A673 (cell line): Measurements from ENCODE around the gene KLHL13. TPM values are rescaled to one million over a fixed set of nuclear protein-coding genes. Genes with fewer than 3 reads are reported as not detected.
"Not testable (repeated sequence)": the region's sequence is repeated elsewhere in the genome, so short reads cannot be mapped to it uniquely, and the experiment has no call there.

Experiments
- BruUV-seq: library from RNA; stranded (reverse); fragments of 400-500 nt; replicated peaks from 2 replicates; lab custom pipeline; 2021; lab: Mats Ljungman, UMichigan
- CTCF ChIA-PET: fragments of 300-600 bp; sonication (Branson Sonifier 250); formaldehyde crosslinking; loops from one replicate; lab custom pipeline; 2022; ENCODE audit warnings: antibody characterized with exemption; lab: Charles Lee
- POLR2A ChIA-PET: fragments of 300-600 bp; sonication (Branson Sonifier 250); formaldehyde crosslinking; loops from one replicate; lab custom pipeline; 2022; ENCODE audit warnings: antibody characterized with exemption; ENCODE audit not compliant: low non-redundant PET; lab: Charles Lee
- DNase-seq: peaks from one replicate; pipeline ENCODE4 v3.0.0-alpha.2; 2015; ENCODE audit warnings: low spot score
- H3K27ac ChIP-seq: fragments of 200-600 bp; sonication (generic); 2 replicates; pipeline ENCODE4 v1.5.1; 2016; ENCODE audit warnings: mixed run types, low read depth, mild to moderate bottlenecking, mixed read lengths, antibody characterized with exemption, low read length; ENCODE audit not compliant: poor library complexity, severe bottlenecking
- H3K27me3 ChIP-seq: fragments of 200-600 bp; sonication (generic); replicated peaks from 2 replicates; pipeline ENCODE4 v1.6.1; 2017; ENCODE audit warnings: mixed run types, low read depth, mild to moderate bottlenecking, mixed read lengths, antibody characterized with exemption, low read length; ENCODE audit not compliant: insufficient read depth, poor library complexity
- H3K36me3 ChIP-seq: fragments of 200-600 bp; sonication (generic); 2 replicates; pipeline ENCODE4 v1.6.1; 2016; ENCODE audit warnings: mixed run types, mild to moderate bottlenecking, mixed read lengths, antibody characterized with exemption, low read length; ENCODE audit not compliant: insufficient read depth, poor library complexity, severe bottlenecking
- H3K4me1 ChIP-seq: fragments of 200-600 bp; sonication (generic); 2 replicates; pipeline ENCODE4 v1.6.1; 2017; ENCODE audit warnings: mixed run types, mild to moderate bottlenecking, mixed read lengths, antibody characterized with exemption, low read length; ENCODE audit not compliant: insufficient read depth, poor library complexity, severe bottlenecking
- H3K4me3 ChIP-seq: fragments of 200-600 bp; sonication (generic); 2 replicates; pipeline ENCODE4 v1.5.1; 2016; ENCODE audit warnings: low read depth, mixed run types, mild to moderate bottlenecking, mixed read lengths, low read length; ENCODE audit not compliant: poor library complexity, severe bottlenecking
- H3K9me3 ChIP-seq: fragments of 200-600 bp; sonication (generic); 2 replicates; pipeline ENCODE4 v1.6.1; 2016; ENCODE audit warnings: mixed run types, low read depth, mild to moderate bottlenecking, mixed read lengths, antibody characterized with exemption, low read length; ENCODE audit not compliant: poor library complexity, severe bottlenecking
- EZH2 ChIP-seq: fragments of 200-600 bp; sonication (generic); IDR thresholded peaks from 2 replicates; pipeline ENCODE4 v1.6.1; 2017; ENCODE audit warnings: borderline replicate concordance, low read depth, mild to moderate bottlenecking, mixed read lengths, antibody characterized with exemption, low read length; ENCODE audit not compliant: poor library complexity, severe bottlenecking
- intact Hi-C: fragments of 100-400 bp; cut with micrococcal nuclease; formaldehyde crosslinking; loops from one replicate; pipeline ENCODE4 v1.10.0; 2022; ENCODE audit not compliant: unreplicated experiment
- total RNA-seq: library from RNA; stranded (reverse); gene quantifications from 2 replicates; pipeline ENCODE4 v1.2.3, GENCODE V29; 2021
- TF ChIP-seq, protein P1 (sequence below): fragments of 300-800, 200-600 bp; sonication (generic); conservative IDR thresholded peaks from 2 replicates; pipeline ENCODE4 v1.5.1; 2017; ENCODE audit warnings: low read depth, mild to moderate bottlenecking, antibody characterized with exemption, low read length, moderate library complexity, mixed read lengths

KLHL13 gene
- total RNA-seq, 1 experiment from 2014 or later, result 46.3 TPM

GRCh38 chrX:118156254-118156952, 39.8 kb upstream of the KLHL13 start:
- ChIA-PET POLR2A (no interaction called here), CTCF (no interaction called here)
- Histone ChIP-seq H3K27me3 (no peaks in the 10 kb centered on the region), H3K36me3 (no peaks in the 10 kb centered on the region), H3K27ac (no peak overlapping the region), H3K4me1 (no peaks in the 10 kb centered on the region), H3K9me3 (no peaks in the 10 kb centered on the region), H3K4me3 (no peak overlapping the region)
- DNase-seq, result no peak
- TF ChIP-seq, protein P1, sequence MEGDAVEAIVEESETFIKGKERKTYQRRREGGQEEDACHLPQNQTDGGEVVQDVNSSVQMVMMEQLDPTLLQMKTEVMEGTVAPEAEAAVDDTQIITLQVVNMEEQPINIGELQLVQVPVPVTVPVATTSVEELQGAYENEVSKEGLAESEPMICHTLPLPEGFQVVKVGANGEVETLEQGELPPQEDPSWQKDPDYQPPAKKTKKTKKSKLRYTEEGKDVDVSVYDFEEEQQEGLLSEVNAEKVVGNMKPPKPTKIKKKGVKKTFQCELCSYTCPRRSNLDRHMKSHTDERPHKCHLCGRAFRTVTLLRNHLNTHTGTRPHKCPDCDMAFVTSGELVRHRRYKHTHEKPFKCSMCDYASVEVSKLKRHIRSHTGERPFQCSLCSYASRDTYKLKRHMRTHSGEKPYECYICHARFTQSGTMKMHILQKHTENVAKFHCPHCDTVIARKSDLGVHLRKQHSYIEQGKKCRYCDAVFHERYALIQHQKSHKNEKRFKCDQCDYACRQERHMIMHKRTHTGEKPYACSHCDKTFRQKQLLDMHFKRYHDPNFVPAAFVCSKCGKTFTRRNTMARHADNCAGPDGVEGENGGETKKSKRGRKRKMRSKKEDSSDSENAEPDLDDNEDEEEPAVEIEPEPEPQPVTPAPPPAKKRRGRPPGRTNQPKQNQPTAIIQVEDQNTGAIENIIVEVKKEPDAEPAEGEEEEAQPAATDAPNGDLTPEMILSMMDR, result no peak
- TF ChIP-seq EZH2, result no peak
- BruUV-seq, result no TSS peak
- intact Hi-C loops, result no loop called here

- intact Hi-C loops, result no loop called here
- Histone ChIP-seq H3K27ac (no peak overlapping the region), H3K36me3 (no peaks in the 10 kb centered on the region), H3K4me3 (no peak overlapping the region), H3K9me3 (no peaks in the 10 kb centered on the region), H3K4me1 (no peaks in the 10 kb centered on the region), H3K27me3 (no peaks in the 10 kb centered on the region)
- POLR2A ChIA-PET, result no interaction called here
- BruUV-seq, result no TSS peak
- no peak for DNase-seq
- CTCF ChIA-PET, result no interaction called here
- TF ChIP-seq EZH2, result no peak
These were observed 36.7 kb upstream of the KLHL13 start for GRCh38 chrX:118153270-118153669.

GRCh38 chrX:118152721-118153120, 36.1 kb upstream of the KLHL13 start:
- intact Hi-C loops, result no loop called here
- H3K36me3 ChIP-seq, result no peaks in the 10 kb centered on the region
- no peak overlapping the region for H3K4me3 ChIP-seq
- no peaks in the 10 kb centered on the region for H3K4me1 ChIP-seq
- H3K27me3 ChIP-seq, result no peaks in the 10 kb centered on the region
- POLR2A ChIA-PET, result no interaction called here
- no peak overlapping the region for H3K27ac ChIP-seq
- no peaks in the 10 kb centered on the region for H3K9me3 ChIP-seq
- no TSS peak for BruUV-seq
- CTCF ChIA-PET, result no interaction called here
- TF ChIP-seq EZH2, result no peak
- TF ChIP-seq, protein P1, result no peak
- no peak for DNase-seq

- no peak for TF ChIP-seq EZH2
- TF ChIP-seq, protein P1, result no peak
- Histone ChIP-seq H3K4me3 (no peak overlapping the region), H3K9me3 (no peaks in the 10 kb centered on the region), H3K27ac (no peak overlapping the region), H3K4me1 (no peaks in the 10 kb centered on the region), H3K27me3 (no peaks in the 10 kb centered on the region), H3K36me3 (no peaks in the 10 kb centered on the region)
- ChIA-PET POLR2A (no interaction called here), CTCF (no interaction called here)
- no TSS peak for BruUV-seq
- intact Hi-C loops, result loop anchor here (2.0 kb wide), 1 partner anchor 72 kb away; no protein-coding TSS in a partner anchor
- DNase-seq, result no peak
These were observed 32.1 kb upstream of the KLHL13 start for GRCh38 chrX:118148737-118149136.

DNA sequence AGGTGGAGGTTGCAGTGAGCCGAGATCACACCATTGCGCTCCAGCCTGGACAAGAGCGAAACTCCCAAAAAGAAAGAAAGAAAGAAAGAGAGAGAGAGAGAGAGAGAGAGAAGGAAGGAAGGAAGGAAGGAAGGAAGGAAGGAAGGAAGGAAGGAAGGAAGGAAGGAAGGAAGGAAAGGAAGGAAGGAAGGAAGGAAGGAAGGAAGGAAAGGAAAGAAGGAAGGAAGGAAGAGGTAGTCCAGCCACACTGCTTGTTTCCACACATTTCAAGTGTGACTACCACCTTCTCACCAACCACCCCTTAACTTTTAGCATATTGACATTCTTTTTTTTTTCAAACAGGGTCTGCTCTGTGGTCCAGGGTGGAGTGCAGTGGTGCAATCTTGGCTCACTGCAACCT, 31.2 kb upstream of the KLHL13 start:
- H3K9me3 ChIP-seq, H3K36me3 ChIP-seq, BruUV-seq, H3K4me1 ChIP-seq, H3K4me3 ChIP-seq, POLR2A ChIA-PET, H3K27me3 ChIP-seq, H3K27ac ChIP-seq: not testable (repeated sequence)
- intact Hi-C loops, result loop anchor here (2.0 kb wide), 1 partner anchor 73 kb away; no protein-coding TSS in a partner anchor
- peak; percentile 18 for DNase-seq
- CTCF ChIA-PET, result interaction anchor here (0.6 kb wide), 1 partner anchor 151 kb away, joined by 3 read pairs; no protein-coding TSS in a partner anchor
